Panc1 (cell line): Measurements from ENCODE around the gene PXK.

Source experiments
- CTCF ChIP-seq: fragments of 450-650 bp; IDR thresholded peaks from 2 replicates; pipeline ENCODE4 v1.5.1; 2017; ENCODE audit warnings: mild to moderate bottlenecking
- POLR2AphosphoS5 ChIP-seq: IDR thresholded peaks from 2 replicates; pipeline ENCODE4 v1.6.1; 2012; ENCODE audit warnings: mild to moderate bottlenecking, low read depth, low read length, moderate library complexity
- SIN3A ChIP-seq: IDR thresholded peaks from 2 replicates; pipeline ENCODE4 v1.6.1; 2012; ENCODE audit warnings: low read depth, mild to moderate bottlenecking, low read length, moderate library complexity, borderline replicate concordance; ENCODE audit not compliant: insufficient read depth
- TCF7L2 ChIP-seq: IDR thresholded peaks from 2 replicates; pipeline ENCODE4 v1.6.1; 2011; ENCODE audit warnings: mild to moderate bottlenecking, low read depth, low read length, inconsistent platforms

DNA sequence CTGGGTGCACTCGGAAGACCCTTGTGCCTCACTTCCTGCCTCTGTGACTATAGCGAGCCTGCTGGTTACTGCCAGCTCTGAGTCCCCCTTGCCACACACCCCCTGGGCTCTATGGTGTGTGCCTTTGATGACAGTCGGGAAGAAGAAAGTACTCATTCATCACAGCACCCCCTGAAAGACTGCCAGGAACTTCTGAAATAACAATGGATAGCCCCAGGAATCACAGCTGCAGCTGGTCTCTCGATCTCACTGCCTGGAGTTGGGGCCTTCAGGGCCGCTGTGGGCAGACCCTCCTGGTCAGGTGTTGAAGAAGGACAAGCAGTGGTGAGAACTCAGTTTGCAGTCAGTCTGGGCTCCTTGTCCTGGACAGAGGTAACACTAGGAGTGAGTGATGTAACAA is 36.4 kb upstream of the PXK start:
- no peak for TF ChIP-seq CTCF
- no peak for TF ChIP-seq SIN3A
- no peak for TF ChIP-seq TCF7L2
- no peak for TF ChIP-seq POLR2AphosphoS5
